ENCODE measurements around the gene CDHR3. TPM values are rescaled to one million over a fixed set of nuclear protein-coding genes. Genes with fewer than 3 reads are reported as not detected.

CDHR3 gene
- total RNA-seq, 1 donor from 2014 or later = 1.4 TPM

DNA sequence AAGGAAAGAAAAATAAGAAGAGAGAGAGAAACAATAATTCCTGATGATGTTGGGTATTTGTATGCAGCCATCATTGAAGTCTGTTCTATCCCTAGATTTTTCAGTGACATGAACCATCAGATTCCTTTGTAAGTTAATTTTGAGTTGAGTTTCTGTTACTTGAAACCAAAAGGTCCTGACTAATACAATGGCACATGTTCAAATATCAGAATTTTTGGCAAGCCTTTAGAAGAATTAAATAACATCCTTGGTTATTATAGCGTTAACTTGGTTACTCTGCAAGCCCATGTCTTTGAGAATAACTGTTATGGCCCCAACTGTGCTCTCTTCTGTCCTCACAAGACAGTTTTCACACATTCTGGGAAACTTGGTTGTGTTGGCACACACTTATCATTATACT is 82.5 kb downstream of the CDHR3 start:
- Histone ChIP-seq H3K9ac (no peak overlapping the region), H2AFZ (replicated peaks) (no peak overlapping the region), H3K27ac (no peak overlapping the region), H3K4me3 (no peak overlapping the region), H3K79me2 (ENCODE audit: low read depth) (no peaks in the 10 kb centered on the region), H3K27me3 (peaks cover 6% of the 10 kb centered on the region), H3K36me3 (no peaks in the 10 kb centered on the region), H4K20me1 (ENCODE audit: low read depth) (no peaks in the 10 kb centered on the region), H3K4me2 (no peak overlapping the region), H3F3A (ENCODE audit: low read depth) (no peaks in the 10 kb centered on the region), H3K9me3 (ENCODE audit: low read depth) (no peaks in the 10 kb centered on the region), H3K4me1 (no peaks in the 10 kb centered on the region)
- Mint-ChIP-seq H3K27ac (no peak overlapping the region), H3K27me3 (ENCODE audit: insufficient read depth, low read depth) (peaks cover 2% of the 10 kb centered on the region), H3K4me1 (peaks cover 14% of the 10 kb centered on the region), H3K36me3 (no peaks in the 10 kb centered on the region), H3K4me3 (no peak overlapping the region), H3K9me3 (no peaks in the 10 kb centered on the region)
- TF ChIP-seq, protein P1, sequence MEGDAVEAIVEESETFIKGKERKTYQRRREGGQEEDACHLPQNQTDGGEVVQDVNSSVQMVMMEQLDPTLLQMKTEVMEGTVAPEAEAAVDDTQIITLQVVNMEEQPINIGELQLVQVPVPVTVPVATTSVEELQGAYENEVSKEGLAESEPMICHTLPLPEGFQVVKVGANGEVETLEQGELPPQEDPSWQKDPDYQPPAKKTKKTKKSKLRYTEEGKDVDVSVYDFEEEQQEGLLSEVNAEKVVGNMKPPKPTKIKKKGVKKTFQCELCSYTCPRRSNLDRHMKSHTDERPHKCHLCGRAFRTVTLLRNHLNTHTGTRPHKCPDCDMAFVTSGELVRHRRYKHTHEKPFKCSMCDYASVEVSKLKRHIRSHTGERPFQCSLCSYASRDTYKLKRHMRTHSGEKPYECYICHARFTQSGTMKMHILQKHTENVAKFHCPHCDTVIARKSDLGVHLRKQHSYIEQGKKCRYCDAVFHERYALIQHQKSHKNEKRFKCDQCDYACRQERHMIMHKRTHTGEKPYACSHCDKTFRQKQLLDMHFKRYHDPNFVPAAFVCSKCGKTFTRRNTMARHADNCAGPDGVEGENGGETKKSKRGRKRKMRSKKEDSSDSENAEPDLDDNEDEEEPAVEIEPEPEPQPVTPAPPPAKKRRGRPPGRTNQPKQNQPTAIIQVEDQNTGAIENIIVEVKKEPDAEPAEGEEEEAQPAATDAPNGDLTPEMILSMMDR (IDR thresholded peaks at IDR 0.05) = no peak
- TF ChIP-seq EZH2 (IDR thresholded peaks at IDR 0.05) (no peak), EZH2phosphoT487 (IDR thresholded peaks at IDR 0.05) (no peak)
- no peak for DNase-seq (ENCODE audit: low spot score)

DNA sequence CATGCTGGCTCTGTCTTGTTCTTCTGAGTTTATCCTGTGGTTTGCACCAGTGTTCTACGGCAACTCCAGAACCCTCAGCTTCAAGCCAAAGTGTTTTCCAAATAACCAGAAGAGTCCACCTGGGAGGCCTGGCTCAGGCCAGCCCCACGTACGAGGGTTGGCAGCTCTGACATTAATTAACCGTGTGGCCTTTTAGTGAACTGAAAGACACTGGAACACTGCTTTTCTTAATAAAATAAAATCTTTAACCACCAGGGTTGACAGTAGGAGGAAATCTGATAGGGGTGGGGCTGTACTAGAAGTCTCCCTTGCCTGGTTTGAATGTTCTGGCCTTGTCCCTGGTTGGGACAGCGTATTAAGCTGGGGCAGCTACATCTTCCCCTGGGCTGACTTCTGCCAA is 84.1 kb downstream of the CDHR3 start:
- Mint-ChIP-seq H3K4me3 (no peak overlapping the region), H3K36me3 (no peaks in the 10 kb centered on the region), H3K4me1 (peaks cover 8% of the 10 kb centered on the region), H3K27me3 (ENCODE audit: insufficient read depth, low read depth) (no peaks in the 10 kb centered on the region), H3K9me3 (no peaks in the 10 kb centered on the region), H3K27ac (no peak overlapping the region)
- Histone ChIP-seq H3K4me2 (no peak overlapping the region), H3K4me1 (no peaks in the 10 kb centered on the region), H3K36me3 (no peaks in the 10 kb centered on the region), H3K79me2 (ENCODE audit: low read depth) (no peaks in the 10 kb centered on the region), H2AFZ (replicated peaks) (no peak overlapping the region), H4K20me1 (ENCODE audit: low read depth) (no peaks in the 10 kb centered on the region), H3K9ac (no peak overlapping the region), H3F3A (ENCODE audit: low read depth) (no peaks in the 10 kb centered on the region), H3K4me3 (no peak overlapping the region), H3K9me3 (ENCODE audit: low read depth) (no peaks in the 10 kb centered on the region), H3K27me3 (peaks cover 4% of the 10 kb centered on the region), H3K27ac (no peak overlapping the region)
- TF ChIP-seq EZH2phosphoT487 (IDR thresholded peaks at IDR 0.05) (no peak), EZH2 (IDR thresholded peaks at IDR 0.05) (no peak)
- TF ChIP-seq, protein P1 (IDR thresholded peaks at IDR 0.05) = no peak
- no peak for DNase-seq (ENCODE audit: low spot score)

DNA sequence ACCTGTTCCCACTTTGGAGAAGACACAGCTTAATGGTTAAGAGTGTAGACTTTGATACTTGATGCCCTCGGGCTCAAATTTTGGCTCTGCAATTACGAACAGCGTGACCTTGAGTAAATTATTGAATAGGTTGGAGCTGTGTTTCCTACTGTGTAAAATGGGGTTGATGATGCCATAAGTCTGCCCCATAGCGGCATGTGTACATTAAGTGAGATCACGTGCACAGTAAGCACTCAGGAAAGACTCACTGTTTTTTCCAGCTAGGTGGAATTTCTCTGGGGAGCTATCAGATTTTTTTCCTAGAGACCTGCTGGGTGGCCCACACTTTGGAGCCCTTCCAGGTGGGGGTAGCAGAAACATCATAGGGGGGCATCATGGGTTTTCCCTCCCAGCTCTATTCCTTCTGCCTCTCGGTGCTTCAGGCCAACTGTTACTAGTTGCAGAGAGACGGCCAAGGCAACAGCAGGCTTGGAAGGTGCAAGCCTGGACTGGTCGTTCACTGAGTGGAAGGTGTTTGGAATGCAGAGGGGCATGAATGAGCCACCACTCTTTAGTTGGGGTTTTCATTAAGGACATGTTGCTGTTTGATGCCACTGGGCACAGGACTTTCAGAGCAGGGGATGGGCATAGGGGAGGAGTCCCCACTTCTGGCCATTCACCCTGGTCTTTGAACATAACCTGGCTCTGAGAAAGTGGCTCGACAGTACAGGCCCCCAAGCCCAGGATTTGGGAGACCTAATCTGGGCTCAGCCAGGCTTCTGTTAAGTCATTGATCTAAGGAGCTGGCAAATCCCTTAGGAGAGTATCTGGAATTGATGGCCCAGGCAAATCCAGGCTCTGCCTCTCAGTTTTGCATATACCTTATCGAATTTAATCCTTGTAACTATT is 85.0 kb downstream of the CDHR3 start:
- no peak overlapping the region for H3K4me3 Mint-ChIP-seq
- H3K9me3 Mint-ChIP-seq = no peaks in the 10 kb centered on the region
- no peaks in the 10 kb centered on the region for H4K20me1 ChIP-seq (ENCODE audit: low read depth)
- no peak overlapping the region for H2AFZ ChIP-seq (replicated peaks)
- no peak overlapping the region for H3K27ac ChIP-seq
- H3K27me3 Mint-ChIP-seq (ENCODE audit: insufficient read depth, low read depth) = no peaks in the 10 kb centered on the region
- TF ChIP-seq, protein P1 (IDR thresholded peaks at IDR 0.05) = no peak
- no peaks in the 10 kb centered on the region for H3K9me3 ChIP-seq (ENCODE audit: low read depth)
- no peaks in the 10 kb centered on the region for H3K36me3 ChIP-seq
- H3K9ac ChIP-seq = no peak overlapping the region
- H3K27ac Mint-ChIP-seq = no peak overlapping the region
- no peak overlapping the region for H3K4me3 ChIP-seq
- no peak for DNase-seq (ENCODE audit: low spot score)
- H3K79me2 ChIP-seq (ENCODE audit: low read depth) = no peaks in the 10 kb centered on the region
- no peaks in the 10 kb centered on the region for H3K4me1 ChIP-seq
- H3K36me3 Mint-ChIP-seq = no peaks in the 10 kb centered on the region
- no peaks in the 10 kb centered on the region for H3K27me3 ChIP-seq
- no peak overlapping the region for H3K4me2 ChIP-seq
- no peaks in the 10 kb centered on the region for H3K4me1 Mint-ChIP-seq
- no peaks in the 10 kb centered on the region for H3F3A ChIP-seq (ENCODE audit: low read depth)

Measured in neural progenitor cell (in vitro differentiated cells).